Stimulated activated CD8-positive, alpha-beta memory T cell treated with anti-CD3 and anti-CD28 coated beads, Interleukin-7, amount 100 ng/mL, for 24 hours (primary cell): ENCODE data around the gene NGRN.
"Not testable (repeated sequence)": the region's sequence is repeated elsewhere in the genome, so short reads cannot be mapped to it uniquely, and the experiment has no call there.

Source experiments
- DNase-seq: peaks from one replicate; pipeline ENCODE4 v3.0.0-alpha.2; 2020; ENCODE audit warnings: low read depth

Gene NGRN

DNA sequence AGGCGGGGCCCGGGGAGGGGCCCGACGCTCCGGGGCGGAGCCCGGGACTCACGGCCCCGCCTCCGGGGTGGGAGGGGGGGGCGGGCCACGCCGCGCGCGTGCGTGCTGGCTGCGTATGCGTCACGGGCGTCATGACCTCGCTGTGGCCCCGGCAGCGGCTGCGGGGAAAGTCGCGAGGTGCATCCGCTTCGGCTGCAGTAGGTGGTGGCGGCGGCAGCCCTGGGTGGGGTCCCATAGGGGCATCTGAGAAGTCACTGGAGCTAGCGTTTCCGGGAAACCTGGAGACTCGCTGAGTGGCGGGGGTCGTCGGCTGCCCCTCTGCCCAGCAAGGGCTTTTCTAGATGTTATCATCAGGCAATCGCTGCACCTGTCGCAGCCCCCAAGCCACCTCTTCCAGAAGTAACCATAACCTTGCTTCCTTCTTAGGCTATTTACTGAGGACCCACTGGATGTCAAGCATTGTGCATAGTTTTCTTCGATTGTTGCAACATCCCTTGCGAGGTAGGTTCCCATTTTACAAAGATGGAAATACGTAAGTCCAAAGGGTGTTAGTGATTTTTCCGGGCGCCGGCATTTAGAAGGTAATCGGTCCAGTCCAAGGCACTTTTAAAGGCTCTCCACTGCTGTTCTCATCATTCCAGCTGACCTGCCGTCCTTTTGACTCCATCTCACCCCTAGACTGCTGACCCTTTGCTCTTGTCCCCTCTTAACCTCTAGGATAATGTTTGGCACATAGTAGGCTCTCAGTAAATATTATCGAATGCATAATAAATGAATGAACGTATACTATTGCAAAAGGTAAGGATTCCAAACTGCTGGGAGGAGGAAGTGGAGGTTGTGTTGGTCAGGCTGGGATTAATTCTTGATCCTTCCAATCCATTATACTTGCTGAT is 31.1 kb upstream of the NGRN start, which contains the start of gene GDPGP1:
Gene GDPGP1, plus strand, starts transcription at position 114 of the 893 bp plus-strand sequence. CDS start 6,700 bp downstream, outside the sequence.
- no peak for DNase-seq

DNA sequence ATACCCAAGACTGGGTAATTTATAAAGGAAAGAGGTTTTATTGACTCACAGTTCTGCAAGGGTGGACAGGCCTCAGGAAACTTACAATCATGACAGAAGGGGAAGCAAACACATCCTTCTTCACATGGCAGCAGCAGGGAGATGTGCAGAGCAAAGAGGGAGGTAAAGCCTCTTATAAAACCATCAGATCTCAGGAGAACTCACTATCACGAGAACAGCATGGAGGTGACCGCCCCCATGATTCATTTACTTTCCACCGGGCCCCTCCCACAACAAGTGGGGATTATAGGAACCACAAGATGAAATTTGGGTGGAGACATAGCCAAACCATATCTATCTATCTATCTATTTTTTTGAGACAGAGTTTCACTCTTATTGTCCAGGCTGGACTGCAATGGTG is 26.1 kb upstream of the NGRN start:
- DNase-seq = no peak

DNA sequence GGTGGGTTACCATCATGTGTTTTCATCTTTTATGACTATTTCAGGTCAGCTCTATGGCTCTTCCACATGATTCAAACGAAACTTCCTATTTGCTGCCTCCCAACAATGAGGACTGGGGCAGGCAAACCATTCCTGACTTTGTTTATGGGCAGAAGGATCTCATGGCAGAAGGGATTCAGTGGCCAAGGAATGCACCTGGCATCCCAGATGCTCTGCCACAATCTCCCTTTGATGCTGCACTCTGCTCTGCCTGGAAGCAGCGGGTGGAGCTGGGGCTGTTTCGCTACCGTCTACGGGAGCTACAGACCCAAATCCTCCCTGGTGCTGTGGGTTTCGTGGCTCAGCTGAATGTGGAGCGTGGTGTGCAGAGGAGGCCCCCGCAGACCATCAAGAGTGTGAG is 24.6 kb upstream of the NGRN start:
- no peak for DNase-seq

DNA sequence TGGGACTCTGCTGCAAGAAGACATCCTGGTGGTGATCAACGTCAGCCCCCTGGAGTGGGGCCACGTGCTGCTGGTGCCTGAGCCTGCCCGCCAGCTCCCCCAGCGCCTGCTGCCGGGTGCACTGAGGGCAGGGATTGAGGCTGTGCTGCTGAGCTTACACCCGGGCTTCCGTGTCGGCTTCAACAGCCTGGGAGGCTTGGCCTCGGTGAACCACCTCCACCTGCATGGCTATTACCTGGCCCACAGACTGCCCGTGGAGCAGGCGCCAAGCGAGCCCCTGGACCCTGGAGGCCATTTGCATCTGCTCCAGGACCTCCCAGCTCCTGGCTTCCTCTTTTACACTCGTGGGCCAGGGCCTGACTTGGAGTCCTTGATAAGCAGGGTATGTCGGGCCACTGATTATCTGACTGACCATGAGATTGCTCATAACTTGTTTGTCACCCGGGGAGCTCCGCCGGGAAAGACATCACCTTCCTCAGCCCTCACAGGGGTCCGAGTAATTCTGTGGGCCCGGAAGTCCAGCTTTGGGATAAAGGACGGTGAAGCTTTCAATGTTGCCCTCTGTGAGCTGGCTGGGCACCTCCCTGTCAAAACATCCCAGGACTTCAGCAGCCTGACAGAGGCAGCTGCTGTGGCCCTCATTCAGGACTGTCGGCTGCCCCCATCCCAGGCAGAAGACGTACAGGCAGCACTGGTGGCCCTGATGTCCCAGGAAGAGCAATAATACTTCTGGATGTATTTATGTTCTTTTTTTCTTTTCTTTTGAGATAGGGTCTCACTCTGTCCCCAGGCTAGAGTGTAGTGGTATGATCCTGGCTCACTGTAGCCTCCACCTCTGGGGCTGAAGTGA is 23.9 kb upstream of the NGRN start:
- DNase-seq = no peak

DNA sequence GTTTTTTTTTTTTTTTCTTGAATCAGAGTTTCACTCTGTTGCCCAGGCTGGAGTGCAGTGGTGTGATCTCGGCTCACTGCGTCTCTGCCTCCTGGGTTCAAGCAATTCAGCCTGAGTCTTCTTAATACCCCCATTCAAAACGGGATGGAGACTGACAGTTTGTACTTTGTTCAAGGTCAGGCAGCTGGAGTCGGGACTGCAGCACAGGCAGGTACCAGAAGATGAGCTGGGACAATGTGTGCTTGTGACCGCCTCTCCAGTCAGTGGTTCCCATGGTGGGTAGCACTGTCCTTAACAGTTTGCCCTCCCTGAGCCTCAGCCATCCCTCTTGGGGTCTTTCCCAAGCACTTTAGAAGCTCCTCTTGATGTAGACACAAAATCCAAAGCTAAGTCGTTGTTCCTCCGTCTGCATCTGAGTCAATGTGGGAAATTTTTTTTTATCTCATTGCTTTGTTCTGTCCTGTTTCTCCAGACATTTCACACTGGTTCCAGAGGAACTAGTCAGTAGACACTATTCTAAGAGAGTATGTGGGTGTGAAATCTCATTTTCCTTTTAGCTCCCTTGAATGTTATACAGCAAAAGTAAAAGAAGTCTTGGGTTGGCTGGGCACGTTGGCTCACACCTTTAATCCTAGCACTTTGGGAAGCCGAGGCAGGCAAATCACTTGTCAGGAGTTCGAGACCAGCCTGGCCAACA is 21.4 kb upstream of the NGRN start:
- no peak for DNase-seq

DNA sequence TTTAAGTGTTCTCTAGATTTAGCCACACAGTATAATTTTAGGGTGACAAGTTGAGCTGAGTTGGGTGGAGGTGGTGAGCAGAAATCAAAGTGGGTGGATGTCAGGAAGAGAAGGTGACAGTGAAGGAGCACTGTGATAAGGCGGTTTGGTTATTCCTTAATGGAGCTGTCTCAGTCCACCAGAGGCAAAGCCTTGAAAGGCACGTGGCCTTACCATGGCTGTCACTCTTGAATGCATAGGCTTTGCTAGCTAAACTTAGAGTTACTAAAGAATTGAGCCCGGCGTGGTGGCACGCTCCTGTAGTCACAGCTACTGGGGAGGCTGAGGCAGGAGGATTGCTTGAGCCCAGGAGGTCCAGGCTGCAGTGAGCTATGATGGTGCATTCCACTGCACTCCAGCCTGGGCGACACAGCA is 16.7 kb upstream of the NGRN start:
- no peak for DNase-seq

DNA sequence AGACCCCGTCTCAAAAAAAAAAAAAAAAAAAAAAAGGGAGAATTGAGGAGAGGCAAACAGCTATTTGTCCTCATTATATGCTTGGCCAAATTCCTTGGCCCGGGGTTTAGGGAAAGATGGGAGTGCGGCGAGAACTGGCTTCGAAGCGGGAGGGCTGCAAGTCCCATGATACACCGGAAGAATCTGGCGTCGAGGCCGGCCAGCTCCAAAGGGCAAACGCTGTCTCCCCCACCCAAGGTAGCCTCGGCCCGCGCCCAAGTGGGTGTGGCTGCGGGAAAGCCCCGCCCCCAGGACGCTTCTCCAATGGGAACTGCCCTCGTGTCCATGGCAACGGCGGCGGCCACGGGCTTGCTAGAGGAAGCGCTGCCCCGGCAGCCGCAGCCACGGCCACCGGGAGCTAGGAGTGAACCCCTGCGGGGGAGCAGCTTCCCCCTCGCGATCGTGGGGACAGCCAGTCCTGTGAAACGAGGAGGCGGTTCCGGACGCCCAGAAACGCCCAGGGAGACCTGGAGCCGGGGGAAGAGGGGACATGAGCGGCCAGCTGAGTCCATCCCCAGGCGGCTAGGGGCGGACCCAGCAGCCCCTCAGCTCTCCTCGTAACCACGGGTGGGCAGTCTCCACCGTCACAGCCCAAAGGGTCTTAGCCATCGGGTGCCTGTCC is 16.1 kb upstream of the NGRN start, which contains the start of gene TTLL13:
Gene TTLL13, plus strand, starts transcription at position 354 of the 661 bp plus-strand sequence. CDS start 1,075 bp downstream, outside the sequence.
- DNase-seq = peak; percentile 79

- DNase-seq = no peak
These were observed 7.7 kb upstream of the NGRN start for GRCh38 chr15:90257776-90258175.

- DNase-seq = no peak
These were observed 5.9 kb upstream of the NGRN start for GRCh38 chr15:90259524-90259923.

DNA sequence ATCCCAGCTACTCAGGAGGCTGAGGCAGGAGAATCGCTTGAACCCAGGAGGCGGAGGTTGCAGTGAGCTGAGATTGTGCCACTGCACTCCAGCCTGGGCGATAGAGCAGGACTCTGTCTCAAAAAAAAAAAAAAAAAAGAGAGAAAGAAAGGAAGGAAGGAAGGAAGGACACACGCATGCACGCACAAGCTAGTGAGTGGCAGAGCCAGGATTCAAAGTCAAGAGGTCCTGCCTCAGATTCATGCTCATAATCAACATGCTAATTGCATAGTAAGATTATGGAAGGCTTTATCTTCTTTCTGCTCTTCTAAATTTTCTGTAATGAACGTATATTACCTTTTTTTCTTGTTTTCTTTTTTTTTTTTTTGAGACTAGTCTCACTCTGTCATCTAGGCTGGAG is 4.7 kb upstream of the NGRN start:
- DNase-seq = not testable (repeated sequence)

GRCh38 chr15:90261811-90262210 is 3.7 kb upstream of the NGRN start:
- DNase-seq = no peak

DNA sequence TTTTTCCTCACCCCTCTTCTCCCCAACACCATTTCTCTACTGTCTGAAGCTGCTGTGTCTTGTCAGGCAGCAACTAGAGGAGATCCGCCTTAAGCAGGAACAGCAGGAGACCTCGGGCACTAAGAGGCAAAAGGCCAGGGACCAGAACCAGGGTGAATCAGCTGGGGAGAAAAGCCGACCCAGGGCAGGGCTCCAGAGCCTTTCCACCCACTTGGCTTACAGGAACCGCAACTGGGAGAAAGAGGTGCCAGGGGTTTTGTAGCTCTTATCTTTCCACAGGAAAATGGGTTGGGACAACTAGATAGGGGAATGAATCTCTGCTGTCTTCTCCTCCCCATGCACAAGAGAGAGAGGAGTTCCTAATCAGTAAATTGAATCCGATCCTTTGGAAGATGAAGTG is 3.0 kb upstream of the NGRN start:
- no peak for DNase-seq

DNA sequence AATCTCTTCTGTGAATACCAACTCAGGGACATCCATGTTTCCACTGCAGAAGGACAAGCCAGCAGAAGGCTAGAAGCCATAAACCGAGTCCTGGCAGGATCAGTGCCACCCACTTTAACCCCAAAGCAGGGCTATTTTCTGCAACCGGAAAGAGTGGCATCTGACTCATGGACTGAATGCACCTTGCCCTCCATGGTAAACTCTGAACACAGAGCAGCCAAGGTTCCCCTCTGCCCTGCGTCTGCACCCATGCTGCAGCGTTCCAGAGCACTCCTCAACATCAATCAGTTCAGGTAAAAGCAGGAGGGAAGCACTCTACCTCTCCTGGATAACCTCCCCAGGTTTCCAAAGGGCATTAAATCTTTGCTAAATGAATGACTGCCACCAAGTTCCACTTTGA is 801 bp upstream of the NGRN start:
- DNase-seq = no peak

DNA sequence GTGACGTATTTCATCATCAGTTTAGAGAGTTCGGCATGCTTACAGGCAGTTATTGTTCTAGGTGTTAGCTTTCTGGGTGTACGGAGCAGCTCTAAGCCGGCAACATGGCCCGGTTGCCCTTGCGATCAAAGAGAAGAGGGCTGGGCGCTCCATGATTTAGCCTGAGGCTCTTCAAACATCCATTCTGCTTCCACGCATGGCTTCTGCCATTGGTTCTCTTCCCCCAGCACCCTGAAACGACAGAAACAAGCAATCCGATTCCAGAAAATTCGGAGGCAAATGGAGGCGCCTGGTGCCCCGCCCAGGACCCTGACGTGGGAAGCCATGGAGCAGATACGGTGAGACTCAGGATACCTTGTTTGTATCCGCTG is 574 bp downstream of the NGRN start:
- DNase-seq = no peak

GRCh38 chr15:90266485-90266884 is 1.0 kb downstream of the NGRN start:
- no peak for DNase-seq

GRCh38 chr15:90268415-90268814 is 2.9 kb downstream of the NGRN start:
- no peak for DNase-seq

DNA sequence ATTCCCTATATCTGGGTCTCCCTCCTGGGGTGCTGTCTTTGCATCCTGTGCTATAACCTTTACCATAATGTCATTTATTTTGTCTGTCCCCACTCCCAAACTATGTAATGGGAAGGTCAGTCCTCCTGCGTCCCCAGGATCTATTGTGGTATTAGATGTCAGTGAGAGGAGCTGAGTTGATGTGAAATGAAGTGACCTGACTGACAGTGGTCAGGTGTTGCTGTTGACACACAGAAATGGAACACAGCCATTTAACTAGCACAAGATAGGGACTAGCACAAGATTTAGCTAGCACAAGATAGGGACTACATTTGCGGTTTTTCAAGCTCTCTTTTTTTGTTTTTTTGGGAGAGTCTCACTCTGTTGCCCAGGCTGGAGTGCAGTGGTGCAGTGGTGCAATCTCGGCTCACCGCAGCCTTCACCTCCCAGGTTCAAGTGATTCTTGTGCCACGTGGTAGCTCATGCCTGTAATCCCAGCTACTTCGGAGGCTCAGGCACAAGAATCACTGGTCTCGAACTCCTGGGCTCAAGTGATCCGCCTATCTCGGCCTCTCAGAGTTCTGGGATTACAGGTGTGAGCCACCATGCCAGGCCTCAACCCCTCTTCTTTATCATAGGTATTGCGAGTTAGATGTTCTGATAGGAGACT is 5.2 kb downstream of the NGRN start:
- DNase-seq = no peak

GRCh38 chr15:90271459-90272166 is 6.1 kb downstream of the NGRN start:
- DNase-seq = no peak

DNA sequence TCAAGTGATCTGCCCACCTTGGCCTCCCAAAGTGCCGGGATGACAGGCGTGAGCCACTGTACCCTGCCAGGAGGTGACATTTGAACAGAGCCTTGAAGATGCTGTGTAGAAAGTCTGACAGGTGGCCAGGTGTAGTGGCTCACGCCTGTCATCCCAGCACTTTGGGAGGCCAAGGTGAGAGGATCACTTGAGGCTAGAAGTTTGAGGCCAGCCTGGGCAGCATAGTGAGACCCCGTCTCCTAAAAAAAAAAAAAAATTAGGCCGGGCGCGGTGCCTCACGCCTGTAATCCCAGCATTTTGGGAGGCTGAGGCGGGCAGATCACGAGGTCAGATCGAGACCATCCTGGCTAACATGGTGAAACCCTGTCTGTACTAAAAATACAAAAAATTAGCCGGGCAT is 13.0 kb downstream of the NGRN start:
- DNase-seq = not testable (repeated sequence)

DNA sequence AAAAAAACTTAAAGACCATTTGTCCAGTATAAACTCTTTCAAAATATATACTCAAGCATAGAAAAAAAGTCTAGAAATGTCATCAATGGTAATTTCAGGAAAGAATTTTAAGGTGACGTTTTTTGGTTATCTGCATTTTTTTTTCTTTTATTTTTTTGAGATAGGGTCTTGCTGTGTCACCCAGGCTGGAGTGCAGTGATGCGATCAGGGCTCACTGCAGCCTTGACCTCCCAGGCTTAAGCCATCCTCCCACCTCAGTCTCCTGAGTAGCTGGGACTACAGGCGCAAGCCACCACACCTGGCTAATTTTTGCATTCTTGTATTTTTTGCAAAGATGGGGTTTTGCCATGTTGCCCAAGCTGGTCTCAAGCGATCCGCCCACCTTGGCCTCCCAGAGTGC is 15.3 kb downstream of the NGRN start:
- not testable (repeated sequence) for DNase-seq

DNA sequence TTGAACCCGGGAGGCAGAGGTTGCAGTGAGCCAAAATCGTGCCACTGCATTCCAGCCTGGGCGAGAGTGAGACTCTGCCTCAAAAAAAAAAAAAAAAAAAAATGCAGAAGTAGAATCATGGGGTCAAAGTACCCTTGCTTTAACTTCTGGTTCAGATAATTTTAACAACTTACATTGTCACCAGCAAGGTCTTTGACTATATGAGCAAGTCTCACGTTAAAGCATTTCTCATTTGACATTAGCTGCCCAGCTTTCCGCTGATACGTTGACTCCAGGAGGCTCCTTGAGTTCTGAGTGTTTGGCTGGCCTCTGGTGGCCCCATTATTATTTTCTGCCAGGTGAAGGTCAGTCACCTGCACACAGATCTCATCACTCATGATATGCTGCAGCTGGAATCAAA is 16.2 kb downstream of the NGRN start:
- DNase-seq = not testable (repeated sequence)
